WTC11 (cell line): ENCODE results near the gene MAEA. TPM values are rescaled to one million over a fixed set of nuclear protein-coding genes. Genes with fewer than 3 reads are reported as not detected.
A peak's percentile ranks its signal among the peaks of the same experiment; 100 is the strongest.

Experiments used
- ATAC-seq: fragments of 200-7000 bp; cut with Tn5 transposase; 2 replicates; pipeline ENCODE4 v1.10.0; 2021; ENCODE audit warnings: mild to moderate bottlenecking, moderate library complexity
- CTCF ChIA-PET: fragments of 300-600 bp; sonication (Branson Sonifier 250); formaldehyde crosslinking; loops from one replicate; lab custom pipeline; 2021; ENCODE audit warnings: antibody characterized with exemption; lab: Charles Lee
- POLR2A ChIA-PET: fragments of 350-600 bp; sonication (Branson Sonifier 250); formaldehyde crosslinking; loops from one replicate; lab custom pipeline; 2021; ENCODE audit warnings: antibody characterized with exemption; lab: Charles Lee
- DNase-seq: peaks from one replicate; pipeline ENCODE4 v3.0.0; 2021; ENCODE audit warnings: low spot score
- H3K27ac Mint-ChIP-seq: 2 replicates; pipeline ENCODE4 v1.8.0; 2021; ENCODE audit warnings: mixed read lengths
- H3K27me3 Mint-ChIP-seq: 2 replicates; pipeline ENCODE4 v1.8.0; 2021; ENCODE audit warnings: low read depth, mild to moderate bottlenecking, moderate library complexity, mixed read lengths
- H3K36me3 Mint-ChIP-seq: 2 replicates; pipeline ENCODE4 v1.8.0; 2021; ENCODE audit warnings: mixed read lengths
- H3K4me1 Mint-ChIP-seq: 2 replicates; pipeline ENCODE4 v1.8.0; 2022; ENCODE audit warnings: mixed read lengths
- H3K4me3 Mint-ChIP-seq: 2 replicates; pipeline ENCODE4 v1.8.0; 2021; ENCODE audit warnings: mild to moderate bottlenecking, moderate library complexity, mixed read lengths
- H3K9me3 Mint-ChIP-seq: 2 replicates; pipeline ENCODE4 v1.8.0; 2021; ENCODE audit warnings: mixed read lengths
- ATF3 ChIP-seq: sonication (generic); formaldehyde crosslinking; conservative IDR thresholded peaks from 2 replicates; pipeline ENCODE4 v1.8.1; 2022; ENCODE audit warnings: mild to moderate bottlenecking, missing genetic modification reagents
- CBFB ChIP-seq: sonication (generic); formaldehyde crosslinking; IDR thresholded peaks from 2 replicates; pipeline ENCODE4 v1.8.1; 2022; ENCODE audit warnings: mild to moderate bottlenecking, low read depth, missing genetic modification reagents
- CREM ChIP-seq: sonication (generic); formaldehyde crosslinking; IDR thresholded peaks from 2 replicates; pipeline ENCODE4 v1.8.1; 2022; ENCODE audit warnings: mild to moderate bottlenecking, missing genetic modification reagents, moderate library complexity
- GABPB1 ChIP-seq: sonication (generic); formaldehyde crosslinking; IDR thresholded peaks from 2 replicates; pipeline ENCODE4 v1.8.1; 2023; ENCODE audit warnings: mild to moderate bottlenecking, missing genetic modification reagents
- JAZF1 ChIP-seq: fragments of 250-450 bp; sonication (Bioruptor Pico); IDR thresholded peaks from 2 replicates; pipeline ENCODE4 v1.9.0; 2021; ENCODE audit warnings: moderate library complexity, mild to moderate bottlenecking, inconsistent platforms
- MAX ChIP-seq: sonication (generic); formaldehyde crosslinking; IDR thresholded peaks from 2 replicates; pipeline ENCODE4 v1.8.0; 2022; ENCODE audit warnings: mild to moderate bottlenecking, missing genetic modification reagents
- PREB ChIP-seq: sonication (generic); formaldehyde crosslinking; IDR thresholded peaks from 2 replicates; pipeline ENCODE4 v1.8.1; 2022; ENCODE audit warnings: mild to moderate bottlenecking, missing genetic modification reagents, moderate library complexity, borderline replicate concordance
- RORB ChIP-seq: fragments of 250-450 bp; sonication (Bioruptor Pico); IDR thresholded peaks from 2 replicates; pipeline ENCODE4 v1.9.0; 2021; ENCODE audit warnings: mild to moderate bottlenecking
- STAT6 ChIP-seq: sonication (generic); formaldehyde crosslinking; conservative IDR thresholded peaks from 2 replicates; pipeline ENCODE4 v1.8.1; 2023; ENCODE audit warnings: mild to moderate bottlenecking, low read depth, missing genetic modification reagents, moderate library complexity
- TCF7 ChIP-seq: sonication (generic); formaldehyde crosslinking; IDR thresholded peaks from 2 replicates; pipeline ENCODE4 v1.8.0; 2022; ENCODE audit warnings: mild to moderate bottlenecking, low read depth, missing genetic modification reagents, moderate library complexity
- TEAD1 ChIP-seq: sonication (generic); formaldehyde crosslinking; IDR thresholded peaks from 2 replicates; pipeline ENCODE4 v1.8.0; 2022; ENCODE audit warnings: mild to moderate bottlenecking, missing genetic modification reagents
- USF2 ChIP-seq: sonication (generic); formaldehyde crosslinking; IDR thresholded peaks from 2 replicates; pipeline ENCODE4 v1.8.1; 2023; ENCODE audit warnings: mild to moderate bottlenecking, missing genetic modification reagents, moderate library complexity
- ZBTB21 ChIP-seq: sonication (generic); formaldehyde crosslinking; IDR thresholded peaks from 2 replicates; pipeline ENCODE4 v1.8.1; 2023; ENCODE audit warnings: mild to moderate bottlenecking, missing genetic modification reagents, borderline replicate concordance
- ZBTB43 ChIP-seq: sonication (generic); formaldehyde crosslinking; IDR thresholded peaks from 2 replicates; pipeline ENCODE4 v1.8.1; 2023; ENCODE audit warnings: mild to moderate bottlenecking, missing genetic modification reagents
- ZNF219 ChIP-seq: sonication (generic); formaldehyde crosslinking; IDR thresholded peaks from 2 replicates; pipeline ENCODE4 v1.8.0; 2023; ENCODE audit warnings: missing genetic modification reagents, mild to moderate bottlenecking, borderline replicate concordance
- ZNF317 ChIP-seq: sonication (generic); formaldehyde crosslinking; IDR thresholded peaks from 2 replicates; pipeline ENCODE4 v1.8.1; 2023; ENCODE audit warnings: low read depth, mild to moderate bottlenecking, moderate library complexity, missing genetic modification reagents, borderline replicate concordance
- total RNA-seq: library from RNA; stranded (reverse); gene quantifications from 3 replicates; pipeline ENCODE4 v1.2.3, GENCODE V29; 2021

MAEA gene
- total RNA-seq, 1 experiment from 2014 or later: 86.9 TPM

GRCh38 chr4:1250921-1251772, 38.5 kb upstream of the MAEA start:
- CTCF ChIA-PET: interaction anchor here (1.1 to 1.2 kb wide), 2 partner anchors 17 to 96 kb away, joined by 4 to 6 read pairs; partner anchors contain the start of gene UVSSA
- POLR2A ChIA-PET: no interaction called here
- TF ChIP-seq TCF7 (0 out of 2 replicates have a peak, but pooled peaks have one; percentile 23), CBFB (CRISPR knock-in tag) (no peak)
- Mint-ChIP-seq H3K4me3 (peak overlapping the region; percentile 30), H3K27me3 (peaks cover 44% of the 10 kb centered on the region), H3K4me1 (peaks cover 16% of the 10 kb centered on the region), H3K36me3 (peaks cover 54% of the 10 kb centered on the region), H3K9me3 (peaks cover 58% of the 10 kb centered on the region), H3K27ac (no peak overlapping the region)
- ATAC-seq (no peak), DNase-seq (no peak)

GRCh38 chr4:1251773-1252066, 38.0 kb upstream of the MAEA start:
- ATAC-seq: no peak
- no peak for TF ChIP-seq ZBTB21
- no peak for DNase-seq
- Mint-ChIP-seq H3K27ac (no peak overlapping the region), H3K4me1 (peaks cover 10% of the 10 kb centered on the region), H3K9me3 (peaks cover 64% of the 10 kb centered on the region), H3K4me3 (no peak overlapping the region), H3K36me3 (peaks cover 54% of the 10 kb centered on the region), H3K27me3 (peaks cover 48% of the 10 kb centered on the region)
- ChIA-PET POLR2A (no interaction called here), CTCF (no interaction called here)

GRCh38 chr4:1252928-1253492, 36.7 kb upstream of the MAEA start:
- POLR2A ChIA-PET: no interaction called here
- H3K27ac Mint-ChIP-seq: no peak overlapping the region
- H3K27me3 Mint-ChIP-seq: peaks cover 55% of the 10 kb centered on the region
- DNase-seq: no peak
- H3K4me1 Mint-ChIP-seq: peaks cover 5% of the 10 kb centered on the region; the same call in 1 of the 2 replicates
- TF ChIP-seq STAT6 (CRISPR knock-in tag): no peak
- TF ChIP-seq MAX (CRISPR knock-in tag): no peak
- TF ChIP-seq ATF3: no peak
- TF ChIP-seq CREM (CRISPR knock-in tag): no peak
- peak; percentile 54 for TF ChIP-seq GABPB1 (CRISPR knock-in tag)
- TF ChIP-seq ZBTB21: no peak
- no peak for TF ChIP-seq ZNF317 (CRISPR knock-in tag)
- H3K9me3 Mint-ChIP-seq: peaks cover 75% of the 10 kb centered on the region
- CTCF ChIA-PET: no interaction called here
- H3K4me3 Mint-ChIP-seq: no peak overlapping the region
- ATAC-seq: no peak
- H3K36me3 Mint-ChIP-seq: peaks cover 58% of the 10 kb centered on the region

GRCh38 chr4:1253831-1254230, 35.9 kb upstream of the MAEA start:
- POLR2A ChIA-PET: no interaction called here
- Mint-ChIP-seq H3K9me3 (peaks cover 81% of the 10 kb centered on the region), H3K27me3 (peaks cover 55% of the 10 kb centered on the region)
- TF ChIP-seq PREB (no peak), ZNF219 (CRISPR knock-in tag) (no peak), RORB (CRISPR knock-in tag) (no peak), USF2 (CRISPR knock-in tag) (no peak), STAT6 (CRISPR knock-in tag) (no peak), TEAD1 (CRISPR knock-in tag) (no peak), ZBTB43 (CRISPR knock-in tag) (no peak), JAZF1 (CRISPR knock-in tag) (no peak)

More at GRCh38 chr4:1253831-1254230, 35.9 kb upstream of the MAEA start:
- ATAC-seq (no peak), DNase-seq (no peak)
- H3K4me1 Mint-ChIP-seq: peaks cover 5% of the 10 kb centered on the region; the same call in 1 of the 2 replicates
- H3K27ac Mint-ChIP-seq: no peak overlapping the region
- CTCF ChIA-PET: no interaction called here
- no peak overlapping the region for H3K4me3 Mint-ChIP-seq
- peaks cover 58% of the 10 kb centered on the region for H3K36me3 Mint-ChIP-seq
